GM21423 (cell line): Measurements from ENCODE around the gene ADRA2A.

ENCODE experiments used
- ATAC-seq: cut with Tn5 transposase; IDR thresholded peaks from one replicate; pipeline ENCODE4 v1.9.1; 2021; ENCODE audit warnings: mild to moderate bottlenecking, moderate library complexity; ENCODE audit not compliant: unreplicated experiment

ADRA2A gene

GRCh38 chr10:111083222-111084095 lies 6.6 kb downstream of the ADRA2A start:
- no peak for ATAC-seq

- ATAC-seq, result no peak
Measured at GRCh38 chr10:111084366-111085255, 7.8 kb downstream of the ADRA2A start.

GRCh38 chr10:111085690-111086353 lies 9.0 kb downstream of the ADRA2A start:
- no peak for ATAC-seq

GRCh38 chr10:111086574-111086973 lies 9.7 kb downstream of the ADRA2A start:
- ATAC-seq, result no peak

GRCh38 chr10:111087331-111087756 lies 10.5 kb downstream of the ADRA2A start:
- ATAC-seq, result no peak

GRCh38 chr10:111087968-111088505 lies 11.2 kb downstream of the ADRA2A start:
- no peak for ATAC-seq

- ATAC-seq, result no peak
Measured at GRCh38 chr10:111089293-111089692, 12.5 kb downstream of the ADRA2A start.

- ATAC-seq, result no peak
Measured at GRCh38 chr10:111091833-111092232, 15.0 kb downstream of the ADRA2A start.

GRCh38 chr10:111093741-111094380 lies 17.0 kb downstream of the ADRA2A start:
- no peak for ATAC-seq

GRCh38 chr10:111098679-111099437 lies 22.0 kb downstream of the ADRA2A start:
- no peak for ATAC-seq

GRCh38 chr10:111100198-111100597 lies 23.4 kb downstream of the ADRA2A start:
- no peak for ATAC-seq

GRCh38 chr10:111101796-111102195 lies 25.0 kb downstream of the ADRA2A start:
- no peak for ATAC-seq

- no peak for ATAC-seq
Measured at GRCh38 chr10:111102359-111102837, 25.6 kb downstream of the ADRA2A start.

GRCh38 chr10:111103196-111103840 lies 26.5 kb downstream of the ADRA2A start:
- no peak for ATAC-seq

- ATAC-seq, result no peak
Measured at GRCh38 chr10:111104811-111105210, 28.0 kb downstream of the ADRA2A start.

GRCh38 chr10:111106081-111106480 lies 29.3 kb downstream of the ADRA2A start:
- ATAC-seq, result no peak

- ATAC-seq, result no peak
Measured at GRCh38 chr10:111107023-111107422, 30.2 kb downstream of the ADRA2A start.

- ATAC-seq, result no peak
Measured at GRCh38 chr10:111107846-111108245, 31.0 kb downstream of the ADRA2A start.

GRCh38 chr10:111108441-111108840 lies 31.6 kb downstream of the ADRA2A start:
- no peak for ATAC-seq
